Progenitor cell of endocrine pancreas (in vitro differentiated cells): ENCODE measurements around the gene SPANXN2. TPM values are rescaled to one million over a fixed set of nuclear protein-coding genes. Genes with fewer than 3 reads are reported as not detected.
"Not testable (repeated sequence)": the region's sequence is repeated elsewhere in the genome, so short reads cannot be mapped to it uniquely, and the experiment has no call there.

Experiments
- DNase-seq: peaks from one replicate; pipeline ENCODE4 v3.0.0; 2021; ENCODE audit warnings: low spot score; ENCODE audit not compliant: unreplicated experiment
- H3K27ac Mint-ChIP-seq: 2 replicates; pipeline ENCODE4 v1.8.0; 2021; ENCODE audit warnings: mild to moderate bottlenecking, moderate library complexity, mixed read lengths
- H3K27me3 Mint-ChIP-seq: 2 replicates; pipeline ENCODE4 v1.8.0; 2021; ENCODE audit warnings: mixed read lengths
- H3K36me3 Mint-ChIP-seq: 2 replicates; pipeline ENCODE4 v1.8.0; 2022; ENCODE audit warnings: mixed read lengths; ENCODE audit not compliant: insufficient read depth
- H3K4me1 Mint-ChIP-seq: 2 replicates; pipeline ENCODE4 v1.8.0; 2021; ENCODE audit warnings: low read depth, mixed read lengths
- H3K4me3 Mint-ChIP-seq: 2 replicates; pipeline ENCODE4 v1.8.0; 2021; ENCODE audit warnings: low read depth, mild to moderate bottlenecking, moderate library complexity, mixed read lengths
- H3K9me3 Mint-ChIP-seq: 2 replicates; pipeline ENCODE4 v1.8.0; 2021; ENCODE audit warnings: low read depth, mixed read lengths
- CTCF ChIP-seq: fragments of 200-600 bp; sonication (generic); IDR thresholded peaks from one replicate; pipeline ENCODE4 v1.5.0; 2021; ENCODE audit warnings: antibody characterized with exemption, mild to moderate bottlenecking; ENCODE audit not compliant: unreplicated experiment
- long read RNA-seq: library from polyadenylated mRNA; unstranded; transcript quantifications from one replicate; pipeline ENCODE4 v2.0.0, GENCODE V29; 2020
- total RNA-seq: library from RNA; stranded (reverse); gene quantifications from 2 replicates; pipeline ENCODE4 v1.2.1, GENCODE V29; 2021

The SPANXN2 gene
- total RNA-seq: not detected in 2 replicates
- long read RNA-seq: 0 reads

- H3K27ac Mint-ChIP-seq, H3K27me3 Mint-ChIP-seq, H3K4me1 Mint-ChIP-seq, H3K36me3 Mint-ChIP-seq, H3K4me3 Mint-ChIP-seq, DNase-seq: not testable (repeated sequence)
- H3K9me3 Mint-ChIP-seq: peaks cover 51% of the 10 kb centered on the region
These were observed at the start of gene SPANXN2 for GRCh38 chrX:143720652-143721051. Gene SPANXN2 (minus strand): TSS chrX:143720752. CDS start chrX:143720668, 84 bp downstream.

- peaks cover 37% of the 10 kb centered on the region for H3K9me3 Mint-ChIP-seq
- H3K4me3 Mint-ChIP-seq: no peak overlapping the region
- H3K36me3 Mint-ChIP-seq: no peaks in the 10 kb centered on the region
- TF ChIP-seq CTCF: no peak
- no peak for DNase-seq
- H3K4me1 Mint-ChIP-seq: no peaks in the 10 kb centered on the region
- H3K27me3 Mint-ChIP-seq: no peaks in the 10 kb centered on the region
- no peak overlapping the region for H3K27ac Mint-ChIP-seq
These were observed 48.4 kb upstream of the SPANXN2 start for GRCh38 chrX:143768976-143769375.

- H3K9me3 Mint-ChIP-seq: peaks cover 37% of the 10 kb centered on the region
These were observed 47.2 kb upstream of the SPANXN2 start for GRCh38 chrX:143767789-143768188.

GRCh38 chrX:143757887-143758286 is 37.3 kb upstream of the SPANXN2 start:
- H3K36me3 Mint-ChIP-seq: no peaks in the 10 kb centered on the region
- no peak overlapping the region for H3K27ac Mint-ChIP-seq
- no peak for TF ChIP-seq CTCF
- H3K9me3 Mint-ChIP-seq: peaks cover 14% of the 10 kb centered on the region
- no peaks in the 10 kb centered on the region for H3K27me3 Mint-ChIP-seq
- no peaks in the 10 kb centered on the region for H3K4me1 Mint-ChIP-seq
- H3K4me3 Mint-ChIP-seq: peak overlapping the region; percentile 55
- no peak for DNase-seq

More at GRCh38 chrX:143767789-143768188, 47.2 kb upstream of the SPANXN2 start:
- not testable (repeated sequence) for H3K36me3 Mint-ChIP-seq, DNase-seq, H3K27me3 Mint-ChIP-seq, H3K4me3 Mint-ChIP-seq, H3K4me1 Mint-ChIP-seq, H3K27ac Mint-ChIP-seq

- H3K36me3 Mint-ChIP-seq: no peaks in the 10 kb centered on the region
- peaks cover 12% of the 10 kb centered on the region for H3K9me3 Mint-ChIP-seq
- no peak overlapping the region for H3K27ac Mint-ChIP-seq
- peak; percentile 16 for DNase-seq
- TF ChIP-seq CTCF: peak; percentile 47
- H3K4me1 Mint-ChIP-seq: no peaks in the 10 kb centered on the region
- H3K27me3 Mint-ChIP-seq: no peaks in the 10 kb centered on the region
- H3K4me3 Mint-ChIP-seq: peak overlapping the region; percentile 55
These were observed 36.8 kb upstream of the SPANXN2 start for GRCh38 chrX:143757375-143757774.

- TF ChIP-seq CTCF: no peak
- Mint-ChIP-seq H3K27ac (no peak overlapping the region), H3K4me3 (no peak overlapping the region), H3K27me3 (no peaks in the 10 kb centered on the region), H3K36me3 (no peaks in the 10 kb centered on the region), H3K9me3 (peaks cover 16% of the 10 kb centered on the region), H3K4me1 (no peaks in the 10 kb centered on the region)
- DNase-seq: no peak
These were observed 33.6 kb upstream of the SPANXN2 start for GRCh38 chrX:143754183-143754582.
